Mammary epithelial cell (primary cell): Measurements from ENCODE around the gene HOXC4.

Experiments used
- CTCF ChIP-seq, 2 donors: IDR thresholded peaks in 1 of 2; conservative IDR thresholded peaks in 1 of 2; 2 replicates each; pipeline ENCODE4 v1.5.1; 2011 to 2012; ENCODE audit warnings: inconsistent platforms in 2 of 2, low read length in 2 of 2, mild to moderate bottlenecking in 2 of 2, control low read depth in 1 of 2, low read depth in 1 of 2; ENCODE audit not compliant: insufficient read depth in 1 of 2; ENCODE audit errors: extremely low read depth in 1 of 2
- EZH2 ChIP-seq: IDR thresholded peaks from 2 replicates; pipeline ENCODE4 v1.6.1; 2012; ENCODE audit warnings: low read length, inconsistent platforms, borderline replicate concordance

GRCh38 chr12:54009171-54010052 lies 44.2 kb upstream of the HOXC4 start:
- TF ChIP-seq EZH2, result no peak
- TF ChIP-seq CTCF (conservative IDR thresholded peaks at IDR 0.05 in 1 of 2, IDR thresholded peaks at IDR 0.05 in 1 of 2; ENCODE audit: extremely low read depth in 1 of 2, insufficient read depth in 1 of 2, low read depth in 1 of 2, low read length in 2 of 2), result no peak
